Endothelial cell of umbilical vein (primary cell): ENCODE results near the gene DMRT3. TPM values are rescaled to one million over a fixed set of nuclear protein-coding genes. Genes with fewer than 3 reads are reported as not detected.

Experiments used
- BruUV-seq: library from RNA; stranded (reverse); fragments of 400-500 nt; replicated peaks from 2 replicates; lab custom pipeline; 2021; lab: Mats Ljungman, UMichigan
- CTCF ChIA-PET: fragments of 300-600, 350-600 bp; sonication (Branson Sonifier 250); formaldehyde crosslinking; loops from one replicate; lab custom pipeline; 2021; ENCODE audit warnings: antibody characterized with exemption, inconsistent platforms; lab: Charles Lee
- POLR2A ChIA-PET: fragments of 300-600, 350-600 bp; sonication (Branson Sonifier 250); formaldehyde crosslinking; loops from one replicate; lab custom pipeline; 2021; ENCODE audit warnings: antibody characterized with exemption, inconsistent platforms; lab: Charles Lee
- DNase-seq: peaks from one replicate; pipeline ENCODE4 v3.0.0-alpha.2; 2011; ENCODE audit warnings: low read depth, low spot score
- FAIRE-seq: peaks from 2 replicates; lab custom pipeline; 2011; peaks lifted over from hg19 to GRCh38; lab: Jason Lieb, UNC
- H2AFZ ChIP-seq: 2 replicates; pipeline ENCODE4 v1.6.0; 2012; ENCODE audit warnings: low read depth, low read length, control low read depth, inconsistent platforms
- H3K27ac ChIP-seq: 2 replicates; pipeline ENCODE4 v1.5.1; 2011; ENCODE audit warnings: low read depth, mild to moderate bottlenecking, control low read depth, low read length, moderate library complexity; ENCODE audit not compliant: insufficient read depth
- H3K27me3 ChIP-seq, 2 experiments: 2 replicates each; pipeline versions ENCODE4 v1.6.0 to v1.6.1; 2011; ENCODE audit warnings: low read length in 2 of 2, mixed read lengths in 1 of 2; ENCODE audit not compliant: control insufficient read depth in 2 of 2, insufficient read depth in 2 of 2
- H3K36me3 ChIP-seq, 2 experiments: 2 replicates in 1 of 2; 3 replicates in 1 of 2; pipeline ENCODE4 v1.5.1; 2011; ENCODE audit warnings: low read length in 2 of 2, mild to moderate bottlenecking in 1 of 2, moderate library complexity in 1 of 2; ENCODE audit not compliant: control insufficient read depth in 2 of 2, insufficient read depth in 2 of 2; ENCODE audit errors: extremely low read depth in 1 of 2
- H3K4me1 ChIP-seq: 3 replicates; pipeline ENCODE4 v1.5.1; 2011; ENCODE audit warnings: mild to moderate bottlenecking, low read length; ENCODE audit not compliant: control insufficient read depth, insufficient read depth; ENCODE audit errors: extremely low read depth
- H3K4me2 ChIP-seq: 2 replicates; pipeline ENCODE4 v1.6.1; 2011; ENCODE audit warnings: low read length, control low read depth, mixed read lengths; ENCODE audit not compliant: insufficient read depth
- H3K4me3 ChIP-seq, 3 experiments: fragments of 200-600 bp in 1 of 3; sonication (generic), shearing (Covaris generic) in 1 of 3; replicated peaks in 1 of 3; 2 replicates each; pipeline ENCODE4 v1.5.1; 2011 to 2016; ENCODE audit warnings: control low read depth in 3 of 3, low read length in 3 of 3, mild to moderate bottlenecking in 2 of 3, inconsistent platforms in 1 of 3, low read depth in 1 of 3, moderate library complexity in 1 of 3; ENCODE audit not compliant: insufficient read depth in 1 of 3
- H3K79me2 ChIP-seq: 2 replicates; pipeline ENCODE4 v1.6.0; 2012; ENCODE audit warnings: low read length, inconsistent platforms; ENCODE audit not compliant: control insufficient read depth, insufficient read depth
- H3K9ac ChIP-seq: replicated peaks from 2 replicates; pipeline ENCODE3; 2011; ENCODE audit warnings: low read length, control low read depth; ENCODE audit not compliant: insufficient read depth; ENCODE audit errors: extremely low read depth
- H3K9me1 ChIP-seq: replicated peaks from 3 replicates; pipeline ENCODE4 v1.6.0; 2011; ENCODE audit warnings: mild to moderate bottlenecking, low read length; ENCODE audit not compliant: control insufficient read depth, insufficient read depth; ENCODE audit errors: extremely low read depth
- H3K9me3 ChIP-seq: replicated peaks from 2 replicates; pipeline ENCODE4 v1.5.1; 2012; ENCODE audit warnings: low read length, inconsistent platforms; ENCODE audit not compliant: control insufficient read depth, insufficient read depth
- H4K20me1 ChIP-seq: replicated peaks from 2 replicates; pipeline ENCODE3; 2011; ENCODE audit warnings: mild to moderate bottlenecking, low read length; ENCODE audit not compliant: control insufficient read depth, insufficient read depth; ENCODE audit errors: extremely low read depth
- CTCF ChIP-seq, 2 donors: IDR thresholded peaks; 1 replicate in 1 of 2; 2 replicates in 1 of 2; pipeline ENCODE4 v1.5.1; 2011; ENCODE audit warnings: low read length in 2 of 2, mild to moderate bottlenecking in 2 of 2, moderate library complexity in 2 of 2, control low read depth in 1 of 2, inconsistent platforms in 1 of 2, low read depth in 1 of 2; ENCODE audit not compliant: insufficient read depth in 1 of 2; ENCODE audit errors: extremely low read depth in 1 of 2
- EZH2 ChIP-seq: IDR thresholded peaks from 2 replicates; pipeline ENCODE4 v1.6.1; 2012; ENCODE audit warnings: borderline replicate concordance, low read depth, mild to moderate bottlenecking, moderate library complexity, low read length, inconsistent platforms; ENCODE audit not compliant: severe bottlenecking
- FOS ChIP-seq: IDR thresholded peaks from 2 replicates; pipeline ENCODE4 v1.6.1; 2011; ENCODE audit warnings: mild to moderate bottlenecking, low read length, moderate library complexity, borderline replicate concordance; ENCODE audit not compliant: insufficient read depth
- GATA2 ChIP-seq: IDR thresholded peaks from 2 replicates; pipeline ENCODE4 v1.7.0; 2011; ENCODE audit warnings: low read depth, mild to moderate bottlenecking, moderate library complexity, mixed read lengths, low read length; ENCODE audit not compliant: insufficient read length, insufficient read depth
- JUN ChIP-seq: IDR thresholded peaks from 2 replicates; pipeline ENCODE4 v1.6.1; 2011; ENCODE audit warnings: borderline replicate concordance, low read depth; ENCODE audit not compliant: insufficient read length, insufficient read depth
- MYC ChIP-seq: IDR thresholded peaks from one replicate; pipeline ENCODE4 v1.6.1; 2011; ENCODE audit warnings: mild to moderate bottlenecking, low read depth, low read length
- POLR2A ChIP-seq: IDR thresholded peaks from 2 replicates; pipeline ENCODE4 v1.6.1; 2012; ENCODE audit warnings: low read depth, mild to moderate bottlenecking, control low read depth, low read length
- POLR2AphosphoS5 ChIP-seq: IDR thresholded peaks from 2 replicates; pipeline ENCODE4 v1.6.1; 2012; ENCODE audit warnings: low read depth, mild to moderate bottlenecking, control low read depth, low read length, moderate library complexity; ENCODE audit not compliant: insufficient read depth
- dilution Hi-C: fragments of 300-500 bp; cut with MboI; formaldehyde crosslinking; loops from one replicate; pipeline ENCODE4 v1.15.0; 2019; ENCODE audit warnings: low sequenced_read_pairs; ENCODE audit not compliant: extremely low pct_ligation_motif_present
- intact Hi-C: fragments of 100-400 bp; cut with micrococcal nuclease; formaldehyde crosslinking; loops from one replicate; pipeline ENCODE4 v1.10.0; 2022
- polyA plus RNA-seq, 4 experiments: library from polyadenylated mRNA; depleted of rRNA in 3 of 4; stranded (reverse) in 3 of 4; unstranded in 1 of 4; fragments of >200 nt; gene quantifications; 2 replicates each; pipeline versions ENCODE4 v1.2.1 to v1.2.3, GENCODE V29; 2011 to 2012; ENCODE audit warnings: missing spikeins in 1 of 4
- total RNA-seq: library from RNA; stranded (reverse); gene quantifications from 2 replicates; pipeline ENCODE4 v1.2.3, GENCODE V29; 2021
- TF ChIP-seq, protein P1 (sequence below): IDR thresholded peaks from 2 replicates; pipeline ENCODE4 v1.6.1; 2011; ENCODE audit not compliant: insufficient read depth, insufficient read length

Gene DMRT3
- total and polyA plus RNA-seq, 2 donors (not counting 3 experiments of a cell fraction or from before 2014, with no cell fraction given) = not detected

DNA sequence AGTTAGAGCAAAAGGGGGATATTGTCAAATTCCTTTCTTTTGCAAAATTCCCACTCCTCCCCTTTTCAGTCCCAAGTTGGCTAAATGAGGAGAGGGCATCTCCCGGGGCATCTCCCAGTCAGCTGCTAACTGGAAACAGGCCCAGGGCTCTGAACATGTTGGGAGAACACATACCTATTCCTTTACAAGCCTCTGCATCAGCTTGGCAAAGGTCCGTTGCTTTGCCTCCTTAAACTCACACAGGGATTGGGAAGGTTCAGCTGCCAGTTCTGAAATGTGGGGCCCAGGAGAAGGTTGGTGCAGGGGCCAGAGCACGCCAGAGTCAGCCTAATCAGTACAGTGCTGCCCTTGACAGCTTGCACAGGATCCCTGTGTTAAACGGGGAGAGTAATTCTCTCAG lies 11.0 kb upstream of the DMRT3 start:
- no peak overlapping the region for H3K4me3 ChIP-seq
- no peak for TF ChIP-seq GATA2
- no peak for TF ChIP-seq JUN
- no peak for TF ChIP-seq FOS
- TF ChIP-seq POLR2A = no peak
- TF ChIP-seq, protein P1, sequence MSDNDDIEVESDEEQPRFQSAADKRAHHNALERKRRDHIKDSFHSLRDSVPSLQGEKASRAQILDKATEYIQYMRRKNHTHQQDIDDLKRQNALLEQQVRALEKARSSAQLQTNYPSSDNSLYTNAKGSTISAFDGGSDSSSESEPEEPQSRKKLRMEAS = no peak
- no peak for TF ChIP-seq EZH2
- TF ChIP-seq POLR2AphosphoS5 = no peak
- no peak for TF ChIP-seq MYC
- no peak for TF ChIP-seq CTCF (IDR thresholded peaks at IDR 0.05; ENCODE audit: extremely low read depth in 1 of 2, insufficient read depth in 1 of 2, low read depth in 1 of 2, low read length in 2 of 2)
- H3K9ac ChIP-seq = no peak overlapping the region
- no peaks in the 10 kb centered on the region for H3K79me2 ChIP-seq
- peaks cover 40 to 62% of the 10 kb centered on the region in 2 experiments for H3K27me3 ChIP-seq
- POLR2A ChIA-PET = no interaction called here
- intact Hi-C loops (no loop called here), dilution Hi-C loops (no loop called here)
- CTCF ChIA-PET = no interaction called here
- H3K27ac ChIP-seq = no peak overlapping the region
- H3K4me1 ChIP-seq = no peaks in the 10 kb centered on the region
- no peaks in the 10 kb centered on the region for H3K36me3 ChIP-seq
- BruUV-seq = no TSS peak
- no peak for DNase-seq
- no peak overlapping the region for H2AFZ ChIP-seq
- FAIRE-seq = no peak
- no peaks in the 10 kb centered on the region for H3K9me3 ChIP-seq
- no peaks in the 10 kb centered on the region for H3K9me1 ChIP-seq
- no peak overlapping the region for H3K4me2 ChIP-seq
- no peaks in the 10 kb centered on the region for H4K20me1 ChIP-seq
